GM19455 (cell line): ENCODE data around the gene FHOD3.

Source experiments
- ATAC-seq: cut with Tn5 transposase; IDR thresholded peaks from one replicate; pipeline ENCODE4 v1.9.1; 2021; ENCODE audit not compliant: unreplicated experiment

FHOD3 gene

GRCh38 chr18:36403896-36404820, 106.6 kb downstream of the FHOD3 start:
- no peak for ATAC-seq

- no peak for ATAC-seq
These were observed 108.1 kb downstream of the FHOD3 start for GRCh38 chr18:36405611-36406010.

- no peak for ATAC-seq
These were observed 109.3 kb downstream of the FHOD3 start for GRCh38 chr18:36406805-36407204.

GRCh38 chr18:36408606-36409005, 111.1 kb downstream of the FHOD3 start:
- ATAC-seq, result no peak

- ATAC-seq, result no peak
These were observed 112.3 kb downstream of the FHOD3 start for GRCh38 chr18:36409779-36410178.

- no peak for ATAC-seq
These were observed 112.8 kb downstream of the FHOD3 start for GRCh38 chr18:36410346-36410745.

- ATAC-seq, result no peak
These were observed 114.2 kb downstream of the FHOD3 start for GRCh38 chr18:36411745-36412168.

- ATAC-seq, result no peak
These were observed 115.3 kb downstream of the FHOD3 start for GRCh38 chr18:36412778-36413177.

GRCh38 chr18:36415171-36415570, 117.7 kb downstream of the FHOD3 start:
- no peak for ATAC-seq

GRCh38 chr18:36415625-36416024, 118.1 kb downstream of the FHOD3 start:
- no peak for ATAC-seq

GRCh38 chr18:36419188-36419899, 121.8 kb downstream of the FHOD3 start:
- ATAC-seq, result no peak

GRCh38 chr18:36419900-36420531, 122.5 kb downstream of the FHOD3 start:
- no peak for ATAC-seq

GRCh38 chr18:36420826-36421225, 123.3 kb downstream of the FHOD3 start:
- no peak for ATAC-seq

GRCh38 chr18:36424741-36425142, 127.2 kb downstream of the FHOD3 start:
- ATAC-seq, result no peak

GRCh38 chr18:36427369-36427768, 129.9 kb downstream of the FHOD3 start:
- no peak for ATAC-seq

GRCh38 chr18:36427831-36428230, 130.3 kb downstream of the FHOD3 start:
- no peak for ATAC-seq

- no peak for ATAC-seq
These were observed 131.0 kb downstream of the FHOD3 start for GRCh38 chr18:36428431-36429029.

GRCh38 chr18:36432880-36433555, 135.5 kb downstream of the FHOD3 start:
- ATAC-seq, result no peak

- ATAC-seq, result no peak
These were observed 138.9 kb downstream of the FHOD3 start for GRCh38 chr18:36436387-36436786.

- ATAC-seq, result no peak
These were observed 143.1 kb downstream of the FHOD3 start for GRCh38 chr18:36440614-36441013.
